ENCODE data around the gene SLC25A10.
"Not testable (repeated sequence)": the region's sequence is repeated elsewhere in the genome, so short reads cannot be mapped to it uniquely, and the experiment has no call there.

The SLC25A10 gene

DNA sequence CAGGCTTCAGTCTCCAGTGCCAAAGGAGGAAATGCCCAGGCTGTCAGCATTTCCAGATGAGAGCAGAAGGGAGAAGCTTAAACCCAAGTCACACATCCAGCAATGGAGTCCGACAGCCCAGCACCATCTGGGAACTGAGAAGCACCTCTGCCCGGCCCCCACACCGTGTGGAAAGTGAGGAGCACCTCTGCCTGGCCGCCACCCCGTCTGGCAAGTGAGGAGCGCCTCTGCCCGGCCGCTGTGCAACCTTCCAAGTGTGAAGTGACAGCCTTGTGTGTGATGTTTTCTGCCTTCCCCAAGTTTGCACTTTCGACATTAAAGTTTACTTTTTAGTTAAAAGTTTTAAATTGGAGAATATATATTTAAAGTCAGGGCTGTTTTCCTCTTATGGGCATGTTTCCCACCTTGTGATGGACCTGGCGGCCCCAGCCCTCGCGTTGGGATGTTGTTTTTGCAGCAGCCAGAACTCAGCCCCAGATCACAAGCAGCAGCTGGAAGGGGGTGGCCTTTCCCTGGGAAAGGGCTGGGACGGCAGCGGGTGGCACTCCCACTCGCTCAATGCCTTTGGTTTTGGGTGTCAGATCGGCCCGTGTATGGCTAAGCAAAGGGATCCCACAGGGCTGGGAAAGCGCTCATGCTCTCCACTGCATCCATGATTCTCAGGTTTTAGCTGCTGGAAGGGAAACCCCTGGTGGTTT, 38.4 kb upstream of the SLC25A10 start:
- DNase-seq (ENCODE audit: insufficient read length, low spot score) (no peak), FAIRE-seq (no peak)
- no peak for TF ChIP-seq POLR2AphosphoS5 (IDR thresholded peaks at IDR 0.05; ENCODE audit: low read depth, low read length)
- TF ChIP-seq TAF1 (IDR thresholded peaks at IDR 0.05; ENCODE audit: low read depth, low read length) = no peak
- TF ChIP-seq SPI1 (IDR thresholded peaks at IDR 0.05; ENCODE audit: low read depth, low read length) = no peak
- TF ChIP-seq PAX5 (IDR thresholded peaks at IDR 0.05; ENCODE audit: insufficient read depth, low read length, severe bottlenecking) = no peak
- no peak for TF ChIP-seq POLR2A (IDR thresholded peaks at IDR 0.05; ENCODE audit: low read depth, low read length)
- no peak for TF ChIP-seq POU2F2 (IDR thresholded peaks at IDR 0.05; ENCODE audit: low read depth, low read length)

DNA sequence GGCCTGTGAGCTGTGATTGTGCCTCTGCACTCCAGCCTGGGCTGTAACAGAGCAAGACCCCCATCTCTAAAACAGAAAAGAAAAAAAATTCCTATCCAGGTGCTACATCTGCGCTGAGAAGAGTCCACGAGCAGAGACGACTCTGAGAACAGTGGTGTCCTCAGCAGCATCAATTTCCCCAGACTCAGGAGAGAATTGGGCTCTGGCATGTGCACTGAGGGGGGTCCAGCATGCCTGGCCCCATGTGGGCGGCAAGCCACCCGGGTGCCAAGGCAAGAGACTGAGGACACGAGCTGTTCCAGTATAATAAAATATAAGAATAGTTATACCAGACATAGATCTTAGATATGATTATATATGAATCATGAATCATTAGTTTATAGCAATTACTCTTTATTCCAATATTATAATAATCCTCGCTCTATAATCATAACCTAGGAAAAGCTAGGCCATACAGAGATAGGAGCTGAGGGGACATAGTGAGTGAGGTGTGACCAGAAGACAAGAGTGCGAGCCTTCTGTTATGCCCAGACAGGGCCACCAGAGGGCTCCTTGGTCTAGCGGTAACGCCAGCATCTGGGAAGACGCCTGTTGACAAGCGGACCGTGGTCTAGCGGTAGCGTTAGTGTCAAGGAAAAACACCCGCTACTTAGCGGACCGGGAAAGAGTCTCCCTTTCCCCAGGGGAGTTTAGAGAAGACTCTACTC, 36.4 kb upstream of the SLC25A10 start:
- peak; percentile 80 for FAIRE-seq
- DNase-seq (ENCODE audit: insufficient read length, low spot score) = not testable (repeated sequence)

DNA sequence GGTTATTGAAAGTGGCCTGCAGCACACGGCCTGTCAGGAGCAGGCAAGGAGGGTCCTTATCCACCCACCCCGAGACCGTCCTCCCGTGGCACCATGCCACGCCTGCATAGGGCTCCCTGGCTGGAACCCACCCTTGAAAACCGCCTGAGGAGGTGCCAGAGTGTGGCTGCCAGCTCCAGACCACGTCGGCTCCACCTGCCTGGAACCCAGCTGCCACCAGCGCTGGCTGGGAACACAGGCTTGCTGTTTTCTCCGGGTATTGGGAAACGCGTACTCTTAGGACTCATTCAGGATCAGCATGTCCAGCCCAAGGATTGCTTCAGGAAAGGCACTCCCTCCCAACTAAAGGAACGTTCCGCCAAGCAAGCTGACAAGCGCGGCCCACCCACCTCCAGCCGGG, 35.2 kb upstream of the SLC25A10 start:
- no peak for DNase-seq (ENCODE audit: insufficient read length, low spot score)
- no peak for FAIRE-seq
- TF ChIP-seq POLR2AphosphoS5 (IDR thresholded peaks at IDR 0.05; ENCODE audit: low read depth, low read length) (no peak), PAX5 (IDR thresholded peaks at IDR 0.05; ENCODE audit: insufficient read depth, low read length, severe bottlenecking) (no peak), POLR2A (IDR thresholded peaks at IDR 0.05; ENCODE audit: low read depth, low read length) (no peak), TAF1 (IDR thresholded peaks at IDR 0.05; ENCODE audit: low read depth, low read length) (no peak), SPI1 (IDR thresholded peaks at IDR 0.05; ENCODE audit: low read depth, low read length) (no peak), POU2F2 (IDR thresholded peaks at IDR 0.05; ENCODE audit: low read depth, low read length) (no peak)

DNA sequence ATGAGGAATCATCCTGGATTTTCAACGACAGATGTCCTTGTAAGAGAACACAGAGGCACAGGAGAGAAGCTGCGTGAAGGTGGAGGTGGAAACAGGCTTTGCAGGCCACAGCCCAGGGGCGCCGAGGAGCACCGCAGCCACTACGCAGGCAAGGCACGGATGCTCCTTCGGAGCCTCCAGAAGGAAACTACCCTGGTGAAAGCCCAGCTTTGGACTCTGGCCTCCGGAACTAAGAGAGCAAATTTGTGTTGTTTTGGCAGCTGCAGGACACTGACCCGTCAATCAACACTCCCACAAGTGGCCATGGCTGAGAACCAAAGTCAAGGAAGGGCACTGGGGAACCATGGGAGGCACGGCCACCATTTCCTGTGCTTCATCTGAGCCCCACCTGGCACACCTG, 31.9 kb upstream of the SLC25A10 start:
- TF ChIP-seq POLR2AphosphoS5 (IDR thresholded peaks at IDR 0.05; ENCODE audit: low read depth, low read length) (no peak), POU2F2 (IDR thresholded peaks at IDR 0.05; ENCODE audit: low read depth, low read length) (no peak), POLR2A (IDR thresholded peaks at IDR 0.05; ENCODE audit: low read depth, low read length) (no peak), SPI1 (IDR thresholded peaks at IDR 0.05; ENCODE audit: low read depth, low read length) (no peak), TAF1 (IDR thresholded peaks at IDR 0.05; ENCODE audit: low read depth, low read length) (no peak), PAX5 (IDR thresholded peaks at IDR 0.05; ENCODE audit: insufficient read depth, low read length, severe bottlenecking) (no peak)
- DNase-seq (ENCODE audit: insufficient read length, low spot score) (no peak), FAIRE-seq (no peak)

DNA sequence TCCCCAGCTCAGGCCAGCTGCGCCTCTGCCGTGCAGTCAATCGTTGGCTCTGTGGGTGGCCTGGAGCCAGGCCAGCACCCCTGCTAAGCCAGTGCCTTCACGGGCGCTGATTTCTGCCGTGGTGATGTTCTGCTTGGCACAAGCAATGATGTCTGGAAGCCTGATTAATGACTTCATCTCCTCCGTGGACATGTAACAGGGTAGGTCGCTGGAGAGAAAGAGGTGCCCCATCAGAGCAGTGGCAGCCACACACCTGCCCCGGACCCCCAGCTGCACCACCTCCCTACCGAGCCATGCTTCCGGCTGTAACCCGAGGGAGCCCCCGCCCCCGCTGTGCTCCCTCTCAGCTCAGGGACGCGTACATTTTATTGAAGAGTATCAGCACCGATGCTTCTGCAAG, 30.4 kb upstream of the SLC25A10 start:
- TF ChIP-seq PAX5 (IDR thresholded peaks at IDR 0.05; ENCODE audit: insufficient read depth, low read length, severe bottlenecking) = no peak
- no peak for TF ChIP-seq SPI1 (IDR thresholded peaks at IDR 0.05; ENCODE audit: low read depth, low read length)
- TF ChIP-seq POU2F2 (IDR thresholded peaks at IDR 0.05; ENCODE audit: low read depth, low read length) = no peak
- no peak for TF ChIP-seq POLR2AphosphoS5 (IDR thresholded peaks at IDR 0.05; ENCODE audit: low read depth, low read length)
- no peak for TF ChIP-seq TAF1 (IDR thresholded peaks at IDR 0.05; ENCODE audit: low read depth, low read length)
- no peak for TF ChIP-seq POLR2A (IDR thresholded peaks at IDR 0.05; ENCODE audit: low read depth, low read length)
- DNase-seq (ENCODE audit: insufficient read length, low spot score) = no peak
- no peak for FAIRE-seq

DNA sequence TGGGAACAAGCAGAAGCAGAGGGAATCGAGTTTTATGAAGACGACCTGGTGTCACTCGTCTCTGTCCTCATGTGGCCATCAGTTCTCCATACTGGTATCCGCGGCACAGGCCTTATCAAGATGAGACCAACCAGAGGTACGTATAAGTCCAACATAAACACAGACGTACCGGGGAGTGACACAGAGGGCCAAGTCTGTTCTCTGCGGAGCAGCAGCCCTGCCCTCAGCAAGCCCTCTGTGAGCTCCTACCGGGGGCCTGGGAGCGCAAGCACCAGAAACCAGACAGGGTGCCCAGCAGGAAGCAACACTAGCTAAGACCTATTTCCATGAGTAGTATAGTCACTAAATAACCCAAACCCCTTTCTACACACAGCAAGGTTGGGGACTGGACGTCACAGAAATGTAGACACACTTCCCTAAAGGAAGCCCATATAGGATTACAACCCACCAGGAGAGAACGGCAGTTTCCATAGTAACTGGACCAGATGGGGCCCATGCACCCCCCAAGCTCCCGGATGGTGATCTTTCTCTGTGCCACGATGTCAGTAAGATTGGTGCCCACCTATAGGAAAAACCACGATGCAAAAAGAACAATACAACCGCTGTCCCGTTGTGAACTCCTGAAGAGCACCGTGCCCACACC, 29.4 kb upstream of the SLC25A10 start:
- TF ChIP-seq POLR2AphosphoS5 (IDR thresholded peaks at IDR 0.05; ENCODE audit: low read depth, low read length) (no peak), POU2F2 (IDR thresholded peaks at IDR 0.05; ENCODE audit: low read depth, low read length) (no peak), POLR2A (IDR thresholded peaks at IDR 0.05; ENCODE audit: low read depth, low read length) (no peak), PAX5 (IDR thresholded peaks at IDR 0.05; ENCODE audit: insufficient read depth, low read length, severe bottlenecking) (no peak), SPI1 (IDR thresholded peaks at IDR 0.05; ENCODE audit: low read depth, low read length) (no peak), TAF1 (IDR thresholded peaks at IDR 0.05; ENCODE audit: low read depth, low read length) (no peak)
- FAIRE-seq (no peak), DNase-seq (ENCODE audit: insufficient read length, low spot score) (no peak)

DNA sequence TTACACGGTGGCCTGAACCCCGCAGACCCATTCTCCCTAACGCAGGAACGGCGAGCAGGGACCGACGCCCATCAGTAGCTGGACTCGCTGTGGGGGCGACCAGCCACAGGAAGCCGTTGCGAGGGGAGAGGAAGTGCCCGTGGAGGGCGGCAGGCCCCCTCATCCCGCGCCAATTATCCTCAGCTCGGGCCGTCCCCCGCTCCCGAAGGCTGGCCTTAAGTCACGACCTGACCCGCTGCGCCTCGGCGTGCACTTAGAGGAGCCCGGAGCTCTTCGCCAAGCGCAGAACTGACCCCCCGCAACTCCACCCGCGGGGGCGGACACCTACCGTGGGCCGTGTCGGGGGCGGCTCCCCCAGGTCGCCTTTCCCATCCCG, 28.9 kb upstream of the SLC25A10 start:
- TF ChIP-seq POLR2A (IDR thresholded peaks at IDR 0.05; ENCODE audit: low read depth, low read length) (no peak), SPI1 (IDR thresholded peaks at IDR 0.05; ENCODE audit: low read depth, low read length) (peak; percentile 62)
- DNase-seq (ENCODE audit: insufficient read length, low spot score) = no peak
- peak; percentile 74 for FAIRE-seq

DNA sequence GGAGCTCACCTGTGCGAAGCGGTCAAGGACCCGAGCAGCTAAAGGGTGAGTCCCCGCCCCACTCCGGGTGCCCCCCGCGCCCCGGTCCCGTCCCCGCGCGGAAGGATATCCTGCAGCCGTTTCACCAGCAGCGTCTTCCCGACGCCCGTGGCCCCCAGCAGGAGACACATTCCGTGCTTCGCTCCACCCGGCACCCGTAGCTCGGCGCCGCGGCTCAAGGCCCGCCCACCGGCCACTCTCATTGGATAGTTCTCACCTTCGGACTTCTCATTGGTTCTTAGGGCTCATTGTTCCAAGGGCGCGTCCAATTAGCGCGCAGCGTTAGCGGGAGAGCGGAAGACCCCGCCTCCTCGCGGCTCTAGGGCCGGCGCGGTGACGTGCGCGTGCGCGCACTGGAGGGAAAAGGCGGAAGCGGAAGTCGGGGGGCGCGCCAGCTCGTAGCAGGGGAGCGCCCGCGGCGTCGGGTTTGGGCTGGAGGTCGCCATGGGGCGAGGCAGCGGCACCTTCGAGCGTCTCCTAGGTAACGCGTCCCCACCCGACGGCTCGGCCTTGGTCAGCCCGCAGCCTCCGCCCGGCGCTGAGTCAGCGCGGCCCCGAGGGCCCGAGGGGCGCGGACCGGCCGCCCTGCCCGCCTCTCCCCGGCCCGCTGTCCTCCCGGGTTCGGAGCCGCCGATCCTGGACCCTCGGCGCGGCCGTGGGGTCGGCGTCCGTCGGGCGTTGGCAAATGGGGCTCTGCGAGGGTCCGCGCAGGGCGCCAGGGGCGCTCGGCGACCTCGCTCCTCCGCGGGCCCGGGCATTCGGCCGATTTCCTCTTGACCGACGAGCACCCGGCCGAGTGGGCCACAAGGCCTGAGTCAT, 28.3 kb upstream of the SLC25A10 start, which contains the start of the genes ARL16 and HGS:
TSS of gene ARL16 (minus strand) at position 214 of the 858 bp plus-strand sequence. CDS start at position 170, 44 bp downstream.
TSS of gene HGS (plus strand) at position 428 of the 858 bp plus-strand sequence. CDS start at position 484, 56 bp downstream.
- DNase-seq (ENCODE audit: insufficient read length, low spot score) (peak; percentile 100), FAIRE-seq (peak; percentile 99)
- TF ChIP-seq PAX5 (IDR thresholded peaks at IDR 0.05; ENCODE audit: insufficient read depth, low read length, severe bottlenecking) (no peak), TAF1 (IDR thresholded peaks at IDR 0.05; ENCODE audit: low read depth, low read length) (no peak), POLR2AphosphoS5 (IDR thresholded peaks at IDR 0.05; ENCODE audit: low read depth, low read length) (peak; percentile 70), POU2F2 (IDR thresholded peaks at IDR 0.05; ENCODE audit: low read depth, low read length) (no peak), SPI1 (IDR thresholded peaks at IDR 0.05; ENCODE audit: low read depth, low read length) (peak; percentile 63), POLR2A (IDR thresholded peaks at IDR 0.05; ENCODE audit: low read depth, low read length) (peak; percentile 52; the same call in 1 of the 2 replicates)

DNA sequence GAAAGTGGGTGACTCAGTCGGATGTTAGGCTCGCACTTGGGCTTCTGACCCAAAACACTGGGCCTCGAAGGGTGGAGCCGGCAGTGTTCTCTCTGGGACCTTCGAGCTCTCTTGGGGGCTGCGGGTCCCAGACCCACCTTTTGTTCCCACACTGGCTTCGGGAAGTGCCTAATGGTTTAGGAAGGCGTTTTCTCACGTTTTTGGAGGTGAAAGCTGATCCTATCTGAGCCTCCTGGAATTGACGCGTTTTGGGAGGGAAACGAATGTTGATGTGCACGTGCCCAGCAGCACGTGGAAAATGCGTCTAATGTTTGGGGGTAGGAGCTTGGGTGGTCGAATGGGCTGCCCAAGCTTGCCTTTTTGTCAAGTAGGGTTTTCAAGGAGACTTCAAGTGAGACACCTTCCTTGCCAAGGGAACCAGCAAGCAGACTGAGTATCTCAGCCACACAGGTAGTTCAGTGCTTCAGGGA, 27.6 kb upstream of the SLC25A10 start:
- DNase-seq (ENCODE audit: insufficient read length, low spot score) = no peak
- peak; percentile 59 for FAIRE-seq
- TF ChIP-seq POLR2AphosphoS5 (IDR thresholded peaks at IDR 0.05; ENCODE audit: low read depth, low read length) (no peak), PAX5 (IDR thresholded peaks at IDR 0.05; ENCODE audit: insufficient read depth, low read length, severe bottlenecking) (no peak), SPI1 (IDR thresholded peaks at IDR 0.05; ENCODE audit: low read depth, low read length) (no peak), POLR2A (IDR thresholded peaks at IDR 0.05; ENCODE audit: low read depth, low read length) (no peak), TAF1 (IDR thresholded peaks at IDR 0.05; ENCODE audit: low read depth, low read length) (no peak), POU2F2 (IDR thresholded peaks at IDR 0.05; ENCODE audit: low read depth, low read length) (no peak)

Measured in GM12891 (cell line).